HEK293 (cell line): ENCODE data around the gene ADAMTS14.

ENCODE experiments used
- CTCF ChIA-PET: fragments of 350-600 bp; formaldehyde crosslinking; extraction: SDS; loops from one replicate; lab custom pipeline; 2021; ENCODE audit warnings: antibody characterized with exemption; lab: Yijun Ruan, JAX
- POLR2A ChIA-PET: fragments of 300-600 bp; formaldehyde crosslinking; extraction: SDS; loops from one replicate; lab custom pipeline; 2020; ENCODE audit warnings: antibody characterized with exemption, inconsistent platforms; lab: Yijun Ruan, JAX
- H3K27ac ChIP-seq: fragments of 200-500 bp; sonication (Bioruptor generic); 2 replicates; pipeline ENCODE4 v1.5.1; 2014; ENCODE audit warnings: low read depth, low read length, control low read depth, inconsistent platforms; ENCODE audit errors: extremely low read depth
- H3K36me3 ChIP-seq, 2 experiments: fragments of 200-500 bp in 1 of 2; sonication (Bioruptor generic) in 1 of 2; 1 replicate in 1 of 2; 2 replicates in 1 of 2; pipeline ENCODE4 v1.5.1; 2014 to 2017; ENCODE audit warnings: inconsistent platforms in 2 of 2, low read length in 2 of 2; ENCODE audit not compliant: control insufficient read depth in 2 of 2, insufficient read depth in 1 of 2
- H3K4me1 ChIP-seq: fragments of 200-500 bp; sonication (Bioruptor generic); 2 replicates; pipeline ENCODE4 v1.5.1; 2014; ENCODE audit warnings: mild to moderate bottlenecking, low read length, inconsistent platforms; ENCODE audit not compliant: control insufficient read depth, insufficient read depth
- H3K4me3 ChIP-seq: 2 replicates; pipeline ENCODE4 v1.5.1; 2011; ENCODE audit warnings: low read depth, mild to moderate bottlenecking, control low read depth, low read length, moderate library complexity
- H3K9me3 ChIP-seq: fragments of 200-500 bp; sonication (Bioruptor generic); 2 replicates; pipeline ENCODE4 v1.5.1; 2014; ENCODE audit warnings: low read depth, low read length, inconsistent platforms; ENCODE audit not compliant: control insufficient read depth, insufficient read depth
- ATF2 ChIP-seq: fragments of 450-650 bp; formaldehyde crosslinking; IDR thresholded peaks from 2 replicates; pipeline ENCODE4 v1.5.1; 2016; ENCODE audit warnings: missing biosample characterization, missing genetic modification characterization, low read depth
- FEZF1 ChIP-seq: fragments of 450-650 bp; formaldehyde crosslinking; IDR thresholded peaks from 2 replicates; pipeline ENCODE4 v1.5.1; 2016; ENCODE audit warnings: missing biosample characterization, missing genetic modification characterization
- GLI4 ChIP-seq: fragments of 450-650 bp; formaldehyde crosslinking; IDR thresholded peaks from 2 replicates; pipeline ENCODE4 v1.5.1; 2016; ENCODE audit warnings: missing biosample characterization, missing genetic modification characterization
- PATZ1 ChIP-seq: fragments of 450-650 bp; formaldehyde crosslinking; IDR thresholded peaks from 2 replicates; pipeline ENCODE4 v1.5.1; 2016; ENCODE audit warnings: missing biosample characterization, missing genetic modification characterization
- TRIM28 ChIP-seq: IDR thresholded peaks from 2 replicates; pipeline ENCODE4 v1.6.1; 2011; ENCODE audit warnings: low read length, control low read depth, borderline replicate concordance
- ZBTB6 ChIP-seq: fragments of 450-650 bp; formaldehyde crosslinking; IDR thresholded peaks from 2 replicates; pipeline ENCODE4 v1.5.1; 2017; ENCODE audit warnings: missing biosample characterization, missing genetic modification characterization
- ZBTB7A ChIP-seq: fragments of 450-650 bp; formaldehyde crosslinking; IDR thresholded peaks from 2 replicates; pipeline ENCODE4 v1.5.1; 2016; ENCODE audit warnings: low read depth, missing biosample characterization, missing genetic modification characterization
- ZBTB8A ChIP-seq: fragments of 450-650 bp; formaldehyde crosslinking; IDR thresholded peaks from 2 replicates; pipeline ENCODE4 v1.5.1; 2016; ENCODE audit warnings: missing biosample characterization, missing genetic modification characterization
- ZEB2 ChIP-seq: fragments of 450-650 bp; formaldehyde crosslinking; IDR thresholded peaks from 2 replicates; pipeline ENCODE4 v1.5.1; 2016; ENCODE audit warnings: missing biosample characterization, missing genetic modification characterization
- ZFP41 ChIP-seq: fragments of 450-650 bp; formaldehyde crosslinking; IDR thresholded peaks from 2 replicates; pipeline ENCODE4 v1.5.1; 2016; ENCODE audit warnings: missing biosample characterization, missing genetic modification characterization, borderline replicate concordance
- ZNF157 ChIP-seq: fragments of 450-650 bp; formaldehyde crosslinking; IDR thresholded peaks from 2 replicates; pipeline ENCODE4 v1.5.1; 2016; ENCODE audit warnings: missing biosample characterization, missing genetic modification characterization
- ZNF174 ChIP-seq: fragments of 450-650 bp; formaldehyde crosslinking; IDR thresholded peaks from 2 replicates; pipeline ENCODE4 v1.5.0; 2017; ENCODE audit warnings: missing biosample characterization, mild to moderate bottlenecking, missing genetic modification characterization
- ZNF211 ChIP-seq: fragments of 450-650 bp; formaldehyde crosslinking; IDR thresholded peaks from 2 replicates; pipeline ENCODE4 v1.5.1; 2016; ENCODE audit warnings: low read depth, missing biosample characterization, missing genetic modification characterization
- ZNF26 ChIP-seq: fragments of 450-650 bp; formaldehyde crosslinking; IDR thresholded peaks from 2 replicates; pipeline ENCODE4 v1.5.1; 2016; ENCODE audit warnings: missing biosample characterization, missing genetic modification characterization
- ZNF266 ChIP-seq: fragments of 450-650 bp; formaldehyde crosslinking; IDR thresholded peaks from 2 replicates; pipeline ENCODE4 v1.5.1; 2016; ENCODE audit warnings: missing biosample characterization, missing genetic modification characterization, low read depth
- ZNF280D ChIP-seq: fragments of 450-650 bp; formaldehyde crosslinking; IDR thresholded peaks from 2 replicates; pipeline ENCODE4 v1.5.1; 2016; ENCODE audit warnings: missing biosample characterization, missing genetic modification characterization
- ZNF292 ChIP-seq: fragments of 450-650 bp; formaldehyde crosslinking; IDR thresholded peaks from 2 replicates; pipeline ENCODE4 v1.5.1; 2016; ENCODE audit warnings: low read depth, missing biosample characterization, missing genetic modification characterization, borderline replicate concordance
- ZNF394 ChIP-seq: fragments of 450-650 bp; formaldehyde crosslinking; IDR thresholded peaks from 2 replicates; pipeline ENCODE4 v1.5.1; 2016; ENCODE audit warnings: missing biosample characterization, missing genetic modification characterization, mild to moderate bottlenecking, moderate library complexity, borderline replicate concordance
- ZNF548 ChIP-seq: fragments of 450-650 bp; formaldehyde crosslinking; IDR thresholded peaks from 2 replicates; pipeline ENCODE4 v1.5.1; 2016; ENCODE audit warnings: missing biosample characterization, missing genetic modification characterization
- ZNF623 ChIP-seq: fragments of 450-650 bp; formaldehyde crosslinking; IDR thresholded peaks from 2 replicates; pipeline ENCODE4 v1.5.1; 2016; ENCODE audit warnings: missing biosample characterization, missing genetic modification characterization
- ZNF624 ChIP-seq: fragments of 450-650 bp; formaldehyde crosslinking; IDR thresholded peaks from 2 replicates; pipeline ENCODE4 v1.5.1; 2017; ENCODE audit warnings: missing biosample characterization, missing genetic modification characterization
- ZNF658 ChIP-seq: fragments of 450-650 bp; formaldehyde crosslinking; IDR thresholded peaks from 2 replicates; pipeline ENCODE4; 2016; ENCODE audit warnings: missing biosample characterization, missing genetic modification characterization
- ZNF701 ChIP-seq: fragments of 450-650 bp; formaldehyde crosslinking; IDR thresholded peaks from 2 replicates; pipeline ENCODE4 v1.5.1; 2016; ENCODE audit warnings: missing biosample characterization, missing genetic modification characterization
- ZNF785 ChIP-seq: fragments of 450-650 bp; formaldehyde crosslinking; IDR thresholded peaks from 2 replicates; pipeline ENCODE4 v1.5.1; 2016; ENCODE audit warnings: missing biosample characterization, missing genetic modification characterization
- ZNF837 ChIP-seq: fragments of 450-650 bp; formaldehyde crosslinking; IDR thresholded peaks from 2 replicates; pipeline ENCODE4 v1.5.1; 2016; ENCODE audit warnings: missing biosample characterization, missing genetic modification characterization
- ZNF843 ChIP-seq: fragments of 450-650 bp; formaldehyde crosslinking; IDR thresholded peaks from 2 replicates; pipeline ENCODE4 v1.5.1; 2016; ENCODE audit warnings: missing biosample characterization, missing genetic modification characterization

Gene ADAMTS14

GRCh38 chr10:70773461-70773860 lies 101.2 kb downstream of the ADAMTS14 start:
- H3K4me3 ChIP-seq: no peak overlapping the region
- POLR2A ChIA-PET: no interaction called here
- no peaks in the 10 kb centered on the region for H3K9me3 ChIP-seq
- no peak for TF ChIP-seq ZNF624 (tag by site-specific recombination)
- TF ChIP-seq ZFP41 (tag by site-specific recombination): no peak
- TF ChIP-seq ZNF701: no peak
- TF ChIP-seq ZNF843 (tag by site-specific recombination): no peak
- TF ChIP-seq ZNF211: no peak
- no peak for TF ChIP-seq FEZF1 (tag by site-specific recombination)
- no peak for TF ChIP-seq ZNF785 (tag by site-specific recombination)
- no peak for TF ChIP-seq ZBTB7A (tag by site-specific recombination)
- no peak for TF ChIP-seq ZEB2
- no peak for TF ChIP-seq ZNF548 (tag by site-specific recombination)
- TF ChIP-seq ZNF394 (tag by site-specific recombination): no peak
- no peak for TF ChIP-seq ZNF837 (tag by site-specific recombination)
- CTCF ChIA-PET: interaction anchor here (0.6 to 1.0 kb wide), 2 partner anchors 14 to 107 kb away, joined by 3 read pairs; no protein-coding TSS in a partner anchor
- no peak overlapping the region for H3K27ac ChIP-seq
- no peaks in the 10 kb centered on the region for H3K4me1 ChIP-seq
- H3K36me3 ChIP-seq: no peaks in the 10 kb centered on the region

- Histone ChIP-seq H3K36me3 (no peaks in the 10 kb centered on the region), H3K27ac (no peak overlapping the region), H3K4me3 (no peak overlapping the region), H3K4me1 (no peaks in the 10 kb centered on the region), H3K9me3 (no peaks in the 10 kb centered on the region)
- TF ChIP-seq PATZ1: no peak
- no peak for TF ChIP-seq ZNF292 (tag by site-specific recombination)
- TF ChIP-seq ZNF26 (tag by site-specific recombination): no peak
- TF ChIP-seq ZNF211: no peak
- TF ChIP-seq ATF2 (tag by site-specific recombination): no peak
- no peak for TF ChIP-seq ZBTB8A (tag by site-specific recombination)
- TF ChIP-seq ZNF157: no peak
- TF ChIP-seq ZNF280D (tag by site-specific recombination): no peak
- no peak for TF ChIP-seq ZNF266 (tag by site-specific recombination)
- TF ChIP-seq ZNF623 (tag by site-specific recombination): no peak
- TF ChIP-seq ZNF174 (tag by site-specific recombination): no peak
- no peak for TF ChIP-seq TRIM28
- no peak for TF ChIP-seq GLI4 (tag by site-specific recombination)
- no peak for TF ChIP-seq ZBTB7A (tag by site-specific recombination)
- TF ChIP-seq ZBTB6 (tag by site-specific recombination): no peak
- TF ChIP-seq ZNF658 (tag by site-specific recombination): no peak
- POLR2A ChIA-PET: no interaction called here
- CTCF ChIA-PET: interaction anchor here (1.0 kb wide), 1 partner anchor 15 kb away, joined by 3 read pairs; no protein-coding TSS in a partner anchor
Observed at GRCh38 chr10:70773965-70774809, 101.9 kb downstream of the ADAMTS14 start.
